GM19467 (cell line): ENCODE results near the gene ZNF560.

ENCODE experiments used
- ATAC-seq: cut with Tn5 transposase; IDR thresholded peaks from one replicate; pipeline ENCODE4 v1.9.1; 2021; ENCODE audit warnings: mild to moderate bottlenecking, moderate library complexity; ENCODE audit not compliant: unreplicated experiment

The ZNF560 gene

GRCh38 chr19:9436358-9436757, 62.1 kb downstream of the ZNF560 start:
- no peak for ATAC-seq

- peak; percentile 79 for ATAC-seq
Measured at GRCh38 chr19:9435279-9436268, 62.8 kb downstream of the ZNF560 start, which contains the start of gene ZNF266. Gene ZNF266, minus strand, starts transcription at chr19:9435573. Its CDS starts 15,484 bp downstream, at chr19:9420089.

GRCh38 chr19:9431475-9431874, 66.9 kb downstream of the ZNF560 start:
- ATAC-seq: no peak

GRCh38 chr19:9430444-9430843, 68.0 kb downstream of the ZNF560 start:
- no peak for ATAC-seq

GRCh38 chr19:9427941-9428340, 70.5 kb downstream of the ZNF560 start:
- no peak for ATAC-seq
